Dendritic cell treated with granulocyte-macrophage colony-stimulating factor and Interleukin-4, amounts not matched to agents 40 ng/mL and 50 ng/mL, for 4 days (primary cell): ENCODE results near the gene DNAJC17.

Source experiments
- H3K27ac Mint-ChIP-seq: one replicate; pipeline ENCODE4 v1.8.0; 2022; ENCODE audit warnings: mild to moderate bottlenecking, mixed read lengths
- H3K27me3 Mint-ChIP-seq: one replicate; pipeline ENCODE4 v1.8.0; 2022; ENCODE audit warnings: mild to moderate bottlenecking, mixed read lengths
- H3K36me3 Mint-ChIP-seq: one replicate; pipeline ENCODE4 v1.8.0; 2022; ENCODE audit warnings: low read depth, mixed read lengths
- H3K4me1 Mint-ChIP-seq: one replicate; pipeline ENCODE4 v1.8.0; 2022; ENCODE audit warnings: low read depth, mixed read lengths
- H3K4me3 Mint-ChIP-seq: one replicate; pipeline ENCODE4 v1.8.0; 2022; ENCODE audit warnings: mild to moderate bottlenecking, moderate library complexity, mixed read lengths
- H3K9me3 Mint-ChIP-seq: one replicate; pipeline ENCODE4 v1.8.0; 2022; ENCODE audit warnings: mixed read lengths
- intact Hi-C: fragments of 100-400 bp; cut with micrococcal nuclease; formaldehyde crosslinking; loops from one replicate; pipeline ENCODE4 v1.15.0; 2022

Gene DNAJC17

DNA sequence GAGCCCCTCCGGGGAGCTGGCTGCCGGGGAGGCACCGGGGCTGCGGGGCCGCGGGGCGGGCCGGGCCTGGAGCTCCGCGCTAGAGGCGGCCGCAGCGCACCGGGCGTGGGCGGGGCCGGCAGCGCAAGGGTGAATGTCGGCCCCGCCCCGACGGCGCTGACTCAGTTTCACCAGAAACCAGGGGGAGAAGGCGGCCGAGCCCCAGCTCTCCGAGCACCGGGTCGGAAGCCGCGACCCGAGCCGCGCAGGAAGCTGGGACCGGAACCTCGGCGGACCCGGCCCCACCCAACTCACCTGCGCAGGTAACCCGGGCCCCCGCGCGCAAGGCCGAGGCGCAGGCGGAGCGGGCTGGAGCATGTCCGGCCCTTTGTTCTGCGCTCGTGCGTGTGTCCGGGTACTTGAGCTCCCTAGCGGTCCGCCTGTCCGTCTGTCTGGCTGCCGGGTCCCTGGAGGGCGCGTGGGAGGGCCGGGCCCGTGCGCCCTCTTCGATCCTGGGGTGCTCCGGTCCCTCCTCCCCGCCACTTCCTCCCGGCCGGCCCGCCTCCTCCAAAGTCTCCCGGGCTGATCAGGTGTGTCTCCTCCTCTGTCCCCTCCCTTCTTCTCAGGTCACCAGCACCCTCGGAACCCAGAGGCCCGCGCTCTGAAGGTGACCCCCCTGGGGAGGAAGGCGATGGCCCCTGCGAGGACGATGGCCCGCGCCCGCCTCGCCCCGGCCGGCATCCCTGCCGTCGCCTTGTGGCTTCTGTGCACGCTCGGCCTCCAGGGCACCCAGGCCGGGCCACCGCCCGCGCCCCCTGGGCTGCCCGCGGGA, 36.8 kb upstream of the DNAJC17 start, which contains the start of gene SPINT1:
Gene SPINT1, plus strand, starts transcription at position 164 of the 811 bp plus-strand sequence. Its CDS starts 507 bp downstream, at position 671.
- peaks cover 44% of the 10 kb centered on the region for H3K4me1 Mint-ChIP-seq
- H3K27me3 Mint-ChIP-seq: peaks cover 13% of the 10 kb centered on the region
- intact Hi-C loops: loop anchor here (5.0 kb wide), 1 partner anchor 37 kb away; the partner anchor contains the start of genes DNAJC17 and ZFYVE19
- H3K36me3 Mint-ChIP-seq: peaks cover 27% of the 10 kb centered on the region
- H3K4me3 Mint-ChIP-seq: peak within 1 kb of the TSS; percentile 97
- peak within 1 kb of the TSS; percentile 93 for H3K27ac Mint-ChIP-seq
- no peaks in the 10 kb centered on the region for H3K9me3 Mint-ChIP-seq

GRCh38 chr15:40843261-40843884, 36.1 kb upstream of the DNAJC17 start:
- H3K27ac Mint-ChIP-seq: no peak overlapping the region
- H3K36me3 Mint-ChIP-seq: peaks cover 21% of the 10 kb centered on the region
- no peaks in the 10 kb centered on the region for H3K9me3 Mint-ChIP-seq
- H3K4me1 Mint-ChIP-seq: peaks cover 44% of the 10 kb centered on the region
- H3K4me3 Mint-ChIP-seq: peak overlapping the region; percentile 66
- intact Hi-C loops: loop anchor here (5.0 kb wide), 1 partner anchor 36 kb away; the partner anchor contains the start of genes DNAJC17 and ZFYVE19
- H3K27me3 Mint-ChIP-seq: peaks cover 13% of the 10 kb centered on the region

DNA sequence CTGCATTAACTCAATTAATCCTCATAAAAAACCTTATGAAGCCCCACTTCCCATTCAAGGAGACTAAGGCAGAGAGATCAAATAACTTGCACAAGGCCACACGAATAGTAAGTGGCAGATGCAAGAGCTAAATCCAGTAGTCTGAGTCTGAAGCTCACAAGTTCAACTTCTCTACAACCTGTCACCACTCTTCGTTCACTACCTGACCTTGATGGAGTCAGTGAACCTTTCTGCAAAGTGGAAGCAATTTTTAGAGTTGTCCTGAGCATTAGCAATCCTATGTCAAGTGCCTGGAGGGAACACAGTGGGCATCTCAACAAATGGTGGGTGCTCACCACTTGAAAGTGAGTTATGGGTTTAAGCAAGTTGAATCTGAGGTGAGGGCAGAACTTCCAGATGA, 34.5 kb upstream of the DNAJC17 start:
- Mint-ChIP-seq H3K4me3 (no peak overlapping the region), H3K36me3 (peaks cover 11% of the 10 kb centered on the region), H3K27ac (no peak overlapping the region), H3K27me3 (peaks cover 13% of the 10 kb centered on the region), H3K9me3 (no peaks in the 10 kb centered on the region), H3K4me1 (peaks cover 27% of the 10 kb centered on the region)
- intact Hi-C loops: loop anchor here (5.0 kb wide), 1 partner anchor 34 kb away; the partner anchor contains the start of genes DNAJC17 and ZFYVE19

GRCh38 chr15:40838756-40839155, 31.5 kb upstream of the DNAJC17 start:
- Mint-ChIP-seq H3K27ac (no peak overlapping the region), H3K36me3 (no peaks in the 10 kb centered on the region), H3K27me3 (peaks cover 13% of the 10 kb centered on the region), H3K4me1 (peaks cover 5% of the 10 kb centered on the region), H3K9me3 (no peaks in the 10 kb centered on the region), H3K4me3 (no peak overlapping the region)
- intact Hi-C loops: no loop called here

DNA sequence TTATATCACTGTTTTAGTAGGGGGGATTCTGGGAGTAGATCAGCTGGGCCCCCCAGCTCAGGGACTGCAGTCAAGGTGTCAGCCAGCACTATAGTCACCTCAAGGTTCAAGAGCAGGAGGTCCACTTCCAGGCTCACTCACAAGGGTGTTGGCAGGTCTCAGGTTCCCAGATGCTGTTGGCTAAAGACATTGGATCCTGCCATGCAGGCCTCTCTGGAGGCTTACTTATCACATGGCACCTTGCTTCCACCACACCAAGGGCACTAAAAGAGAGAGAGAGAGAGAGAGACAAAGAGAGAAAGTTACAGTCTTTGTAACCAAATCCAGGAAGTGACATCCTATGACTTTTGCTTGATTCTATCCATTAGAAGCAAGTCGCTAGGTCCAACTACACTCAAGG, 28.7 kb upstream of the DNAJC17 start:
- H3K27me3 Mint-ChIP-seq: no peaks in the 10 kb centered on the region
- intact Hi-C loops: no loop called here
- H3K27ac Mint-ChIP-seq: no peak overlapping the region
- H3K9me3 Mint-ChIP-seq: no peaks in the 10 kb centered on the region
- H3K4me3 Mint-ChIP-seq: no peak overlapping the region
- no peaks in the 10 kb centered on the region for H3K4me1 Mint-ChIP-seq
- H3K36me3 Mint-ChIP-seq: no peaks in the 10 kb centered on the region

DNA sequence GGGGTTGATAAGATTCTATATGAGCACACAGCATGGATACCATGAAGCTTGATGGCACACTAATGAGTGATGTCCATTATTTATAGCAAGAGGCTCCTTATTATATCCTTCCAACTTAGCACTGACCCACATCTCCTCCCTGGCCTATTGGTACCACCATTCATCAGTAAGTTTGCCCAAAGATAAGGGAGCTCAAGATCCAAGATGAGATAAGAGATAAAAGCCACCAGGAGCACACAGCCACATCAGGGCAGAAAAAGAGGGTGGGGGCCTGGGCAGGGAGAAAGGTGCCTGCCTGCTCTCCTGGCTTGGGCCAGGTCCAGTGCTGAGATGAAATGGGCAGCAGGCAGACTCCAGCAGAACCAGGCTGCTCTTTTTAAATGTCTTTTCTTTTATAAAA, 25.6 kb upstream of the DNAJC17 start:
- H3K27me3 Mint-ChIP-seq: peaks cover 5% of the 10 kb centered on the region
- H3K4me1 Mint-ChIP-seq: no peaks in the 10 kb centered on the region
- intact Hi-C loops: no loop called here
- H3K4me3 Mint-ChIP-seq: no peak overlapping the region
- no peak overlapping the region for H3K27ac Mint-ChIP-seq
- H3K9me3 Mint-ChIP-seq: no peaks in the 10 kb centered on the region
- no peaks in the 10 kb centered on the region for H3K36me3 Mint-ChIP-seq

GRCh38 chr15:40831861-40832260, 24.6 kb upstream of the DNAJC17 start:
- no peaks in the 10 kb centered on the region for H3K36me3 Mint-ChIP-seq
- no peak overlapping the region for H3K4me3 Mint-ChIP-seq
- no peaks in the 10 kb centered on the region for H3K9me3 Mint-ChIP-seq
- intact Hi-C loops: no loop called here
- no peaks in the 10 kb centered on the region for H3K4me1 Mint-ChIP-seq
- no peak overlapping the region for H3K27ac Mint-ChIP-seq
- peaks cover 8% of the 10 kb centered on the region for H3K27me3 Mint-ChIP-seq

DNA sequence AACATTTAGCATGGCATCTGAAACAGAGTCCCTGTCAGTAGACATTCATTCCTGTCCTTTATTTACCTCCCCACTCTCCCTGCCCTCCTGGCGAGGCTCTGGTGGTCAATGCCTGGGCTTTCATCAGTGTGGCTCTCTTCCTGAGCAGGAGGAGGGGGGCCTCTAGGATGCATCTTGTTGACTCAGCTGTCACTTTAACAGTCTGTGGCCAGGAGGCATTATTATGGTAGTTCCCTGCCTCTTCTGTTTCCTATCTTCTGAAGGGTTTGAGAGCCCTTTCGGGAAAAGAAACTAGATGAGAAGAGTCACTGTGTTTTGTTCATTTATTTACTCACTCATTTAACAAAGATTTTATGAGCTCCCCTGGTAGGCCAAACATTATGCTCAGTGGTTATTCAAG, 23.6 kb upstream of the DNAJC17 start:
- Mint-ChIP-seq H3K4me3 (no peak overlapping the region), H3K27me3 (peaks cover 8% of the 10 kb centered on the region), H3K36me3 (no peaks in the 10 kb centered on the region), H3K9me3 (no peaks in the 10 kb centered on the region), H3K27ac (no peak overlapping the region), H3K4me1 (no peaks in the 10 kb centered on the region)
- intact Hi-C loops: no loop called here

- peaks cover 11% of the 10 kb centered on the region for H3K27me3 Mint-ChIP-seq
- no peak overlapping the region for H3K4me3 Mint-ChIP-seq
- intact Hi-C loops: no loop called here
- H3K9me3 Mint-ChIP-seq: no peaks in the 10 kb centered on the region
- H3K4me1 Mint-ChIP-seq: no peaks in the 10 kb centered on the region
- no peaks in the 10 kb centered on the region for H3K36me3 Mint-ChIP-seq
- no peak overlapping the region for H3K27ac Mint-ChIP-seq
These were observed 21.8 kb upstream of the DNAJC17 start for GRCh38 chr15:40829115-40829514.

DNA sequence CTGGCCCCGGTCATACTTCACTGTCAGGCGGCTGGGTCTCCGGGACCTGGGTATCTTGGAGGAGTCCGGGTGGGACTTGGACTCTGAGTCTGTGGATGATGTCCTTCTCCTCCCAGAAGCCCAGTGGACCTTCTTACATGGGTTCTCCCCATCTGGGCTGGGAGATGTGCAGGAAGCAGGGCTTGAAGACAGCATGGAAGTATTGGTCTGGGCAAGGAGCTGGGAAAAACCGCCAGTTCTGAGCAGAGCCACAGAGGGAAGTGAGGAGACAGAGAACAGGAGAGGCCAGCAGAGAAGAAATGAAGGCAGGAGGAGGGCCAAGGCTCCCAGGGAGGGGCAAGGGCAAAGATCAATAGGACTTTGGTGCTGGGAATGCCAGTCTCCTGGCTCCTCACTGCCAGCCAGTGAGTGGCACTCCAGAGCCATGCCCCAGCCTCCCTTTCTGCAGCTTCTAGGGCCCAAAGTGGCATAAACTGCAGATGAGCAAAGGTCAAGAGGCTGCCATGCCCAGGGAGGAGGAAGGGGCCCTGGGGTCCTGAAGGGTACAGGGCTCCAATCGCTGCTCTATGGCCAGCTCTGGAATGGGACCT, 21.3 kb upstream of the DNAJC17 start, which contains the start of gene PPP1R14D:
Gene PPP1R14D, minus strand, starts transcription at position 262 of the 590 bp plus-strand sequence. Its CDS starts 67 bp downstream, at position 195.
- Mint-ChIP-seq H3K9me3 (no peaks in the 10 kb centered on the region), H3K27ac (no peak within 1 kb of the TSS), H3K36me3 (no peaks in the 10 kb centered on the region), H3K4me3 (no peak within 1 kb of the TSS), H3K4me1 (no peaks in the 10 kb centered on the region), H3K27me3 (peaks cover 11% of the 10 kb centered on the region)
- intact Hi-C loops: no loop called here

- intact Hi-C loops: no loop called here
- no peaks in the 10 kb centered on the region for H3K4me1 Mint-ChIP-seq
- no peak overlapping the region for H3K4me3 Mint-ChIP-seq
- H3K27me3 Mint-ChIP-seq: peaks cover 11% of the 10 kb centered on the region
- H3K9me3 Mint-ChIP-seq: no peaks in the 10 kb centered on the region
- H3K27ac Mint-ChIP-seq: no peak overlapping the region
- H3K36me3 Mint-ChIP-seq: no peaks in the 10 kb centered on the region
These were observed 19.3 kb upstream of the DNAJC17 start for GRCh38 chr15:40826423-40827075.

- no peaks in the 10 kb centered on the region for H3K4me1 Mint-ChIP-seq
- H3K27me3 Mint-ChIP-seq: peaks cover 11% of the 10 kb centered on the region
- no peak overlapping the region for H3K27ac Mint-ChIP-seq
- no peaks in the 10 kb centered on the region for H3K9me3 Mint-ChIP-seq
- no peaks in the 10 kb centered on the region for H3K36me3 Mint-ChIP-seq
- H3K4me3 Mint-ChIP-seq: no peak overlapping the region
- intact Hi-C loops: no loop called here
These were observed 18.6 kb upstream of the DNAJC17 start for GRCh38 chr15:40825661-40826422.
